Measurements from ENCODE around the gene MCC.

Gene MCC

DNA sequence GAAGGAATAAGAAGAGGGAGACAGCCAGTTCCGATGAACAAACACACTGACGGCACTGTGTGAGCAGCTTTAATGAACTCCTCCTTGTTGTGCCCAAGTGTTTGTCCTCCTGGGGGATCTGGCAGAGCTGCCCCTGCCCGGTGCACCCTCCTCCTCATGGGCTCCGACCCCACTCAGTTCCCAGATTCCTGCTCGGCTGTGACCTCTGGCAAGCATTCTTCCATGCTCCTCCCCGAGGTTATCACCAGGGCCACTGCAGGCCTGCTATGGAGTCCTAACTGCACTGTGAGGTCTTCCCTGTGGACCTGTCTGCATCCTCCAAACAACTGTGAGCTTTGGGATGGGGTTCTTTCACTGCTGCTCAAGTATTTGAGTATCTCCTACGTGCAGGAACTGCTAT lies 369.5 kb downstream of the MCC start:
- no peak for TF ChIP-seq CTCF (IDR thresholded peaks at IDR 0.05; ENCODE audit: extremely low read depth, insufficient read depth, missing control alignments)
- in situ Hi-C loops (cut with MboI; ENCODE audit: low pct_unique_long_range_greater_than_20kb, low sequenced_read_pairs, unreplicated experiment): no loop called here
- no peak for DNase-seq (ENCODE audit: low spot score)

DNA sequence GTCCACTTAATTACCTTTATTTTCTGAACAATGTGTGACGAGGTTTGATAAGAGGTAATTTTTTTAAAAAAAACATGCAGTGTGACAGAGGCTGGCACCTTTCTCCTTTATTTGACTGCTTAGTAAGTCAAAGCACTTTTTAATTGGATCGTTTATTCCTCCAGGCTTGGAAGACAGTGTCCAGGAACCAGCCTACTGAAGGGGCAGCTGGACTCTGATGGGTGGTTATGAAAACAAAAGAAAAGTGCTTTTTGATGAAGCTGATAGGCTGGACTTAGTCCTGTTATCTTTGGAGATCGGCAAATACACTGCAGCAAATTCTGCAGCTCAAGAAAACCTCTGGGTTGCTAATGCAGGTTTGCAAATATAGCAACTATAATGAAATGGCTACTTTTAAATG lies 370.0 kb downstream of the MCC start:
- no peak for TF ChIP-seq CTCF (IDR thresholded peaks at IDR 0.05; ENCODE audit: extremely low read depth, insufficient read depth, missing control alignments)
- in situ Hi-C loops (cut with MboI; ENCODE audit: low pct_unique_long_range_greater_than_20kb, low sequenced_read_pairs, unreplicated experiment): no loop called here
- no peak for DNase-seq (ENCODE audit: low spot score)

DNA sequence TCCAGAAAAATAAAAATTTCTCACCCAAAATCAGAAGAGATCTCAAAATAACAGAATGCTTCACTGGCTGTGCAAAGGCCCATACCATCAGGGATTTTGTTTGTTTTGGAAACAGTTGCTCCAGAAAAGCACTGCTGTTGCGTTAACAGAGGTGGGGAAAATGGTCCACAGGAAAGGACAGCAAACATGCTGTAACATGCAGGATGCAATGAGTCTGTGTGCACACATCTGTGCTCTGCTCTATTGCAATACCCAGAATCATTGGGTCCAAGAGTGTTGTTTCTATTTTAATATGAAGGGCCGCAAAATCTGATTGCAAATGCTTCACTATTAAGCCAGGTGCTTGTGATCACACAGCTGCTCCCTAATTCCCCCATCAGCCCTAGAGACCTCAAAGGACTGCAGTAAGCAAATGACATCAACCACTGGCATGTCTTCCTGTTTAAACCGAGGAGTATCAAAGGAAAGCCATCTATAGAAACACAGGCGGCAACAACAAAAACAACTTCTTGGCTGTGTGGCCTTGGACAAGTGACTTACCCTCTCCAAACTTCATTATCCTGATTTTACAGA lies 370.6 kb downstream of the MCC start:
- DNase-seq (ENCODE audit: low spot score): no peak
- no peak for TF ChIP-seq CTCF (IDR thresholded peaks at IDR 0.05; ENCODE audit: extremely low read depth, insufficient read depth, missing control alignments)
- in situ Hi-C loops (cut with MboI; ENCODE audit: low pct_unique_long_range_greater_than_20kb, low sequenced_read_pairs, unreplicated experiment): no loop called here

GRCh38 chr5:113115956-113116355 lies 372.3 kb downstream of the MCC start:
- no peak for TF ChIP-seq CTCF (IDR thresholded peaks at IDR 0.05; ENCODE audit: extremely low read depth, insufficient read depth, missing control alignments)
- in situ Hi-C loops (cut with MboI; ENCODE audit: low pct_unique_long_range_greater_than_20kb, low sequenced_read_pairs, unreplicated experiment): no loop called here
- no peak for DNase-seq (ENCODE audit: low spot score)

DNA sequence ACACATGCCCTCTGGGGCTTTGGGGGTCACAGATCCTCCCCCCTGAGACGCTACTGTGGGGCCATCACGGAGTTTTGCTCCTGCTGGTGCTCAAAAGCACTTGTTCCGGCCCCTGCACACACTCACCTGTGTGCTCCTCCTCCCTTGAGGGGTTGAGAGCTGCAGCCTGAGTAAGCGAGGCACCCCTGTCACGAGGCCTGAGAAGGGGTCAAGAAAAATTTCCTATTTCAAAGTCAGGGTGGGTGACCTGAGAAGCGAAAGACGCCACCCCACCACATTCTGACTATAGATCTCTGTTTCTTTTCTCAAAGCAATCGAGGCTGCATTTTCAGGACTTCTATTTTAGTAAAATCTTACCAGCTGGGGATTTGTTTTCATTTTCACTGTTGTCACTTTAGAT lies 373.2 kb downstream of the MCC start:
- TF ChIP-seq CTCF (IDR thresholded peaks at IDR 0.05; ENCODE audit: extremely low read depth, insufficient read depth, missing control alignments): no peak
- DNase-seq (ENCODE audit: low spot score): no peak
- in situ Hi-C loops (cut with MboI; ENCODE audit: low pct_unique_long_range_greater_than_20kb, low sequenced_read_pairs, unreplicated experiment): no loop called here

DNA sequence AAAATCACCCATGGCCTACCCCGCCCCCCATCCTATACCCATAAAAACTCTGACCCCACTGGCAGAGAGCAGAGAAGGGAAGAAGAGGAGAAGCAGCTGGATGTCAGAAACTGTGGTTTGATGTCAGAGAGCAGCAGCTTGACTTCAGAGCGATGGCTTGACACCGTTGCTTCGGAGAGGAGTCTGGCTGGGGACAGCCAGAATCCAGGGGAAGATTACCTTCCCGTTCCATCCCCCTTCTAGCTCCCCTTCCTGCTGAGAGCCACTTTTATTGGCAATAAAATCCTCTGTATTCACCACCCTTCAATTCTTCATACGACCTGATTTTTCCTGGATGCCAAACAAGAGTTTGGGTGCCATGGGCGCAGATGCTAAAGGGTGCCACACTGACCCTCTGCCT lies 373.7 kb downstream of the MCC start:
- no peak for TF ChIP-seq CTCF (IDR thresholded peaks at IDR 0.05; ENCODE audit: extremely low read depth, insufficient read depth, missing control alignments)
- in situ Hi-C loops (cut with MboI; ENCODE audit: low pct_unique_long_range_greater_than_20kb, low sequenced_read_pairs, unreplicated experiment): no loop called here
- no peak for DNase-seq (ENCODE audit: low spot score)

DNA sequence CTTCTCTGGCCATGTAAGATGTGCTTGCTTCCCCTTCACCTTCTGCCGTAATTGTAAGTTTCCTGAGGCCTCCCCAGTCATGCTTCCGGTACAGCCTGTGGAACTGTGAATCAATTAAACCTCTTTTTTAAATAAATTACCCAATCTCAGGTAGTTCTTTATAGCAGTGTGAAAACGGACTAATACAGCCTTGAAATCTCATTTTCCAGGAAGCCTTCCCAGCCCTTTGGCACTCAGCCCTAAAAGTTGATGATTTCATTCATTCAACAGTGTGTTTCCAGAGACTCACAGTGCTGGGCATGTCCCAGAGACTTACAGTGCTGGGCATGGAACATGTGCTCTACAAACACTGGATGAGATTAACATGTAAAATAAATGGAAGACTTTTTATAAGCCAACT lies 375.8 kb downstream of the MCC start:
- DNase-seq (ENCODE audit: low spot score): no peak
- TF ChIP-seq CTCF (IDR thresholded peaks at IDR 0.05; ENCODE audit: extremely low read depth, insufficient read depth, missing control alignments): no peak
- in situ Hi-C loops (cut with MboI; ENCODE audit: low pct_unique_long_range_greater_than_20kb, low sequenced_read_pairs, unreplicated experiment): no loop called here
